Esophagus muscularis mucosa (tissue), 4 donors: Measurements from ENCODE around the gene TRAPPC14. TPM values are rescaled to one million over a fixed set of nuclear protein-coding genes. Genes with fewer than 3 reads are reported as not detected.
A peak's percentile ranks its signal among the peaks of the same experiment; 100 is the strongest.

Source experiments
- DNase-seq: peaks from one replicate; pipeline ENCODE4 v3.0.0-alpha.2; 2017; ENCODE audit errors: extremely low spot score
- H3K27ac ChIP-seq, 4 donors: fragments of 200-600 bp; sonication (generic); replicated peaks in 1 of 4; 1 replicate in 3 of 4; 2 replicates in 1 of 4; pipeline ENCODE4 v1.5.1; 2016 to 2019; ENCODE audit warnings: mild to moderate bottlenecking in 1 of 4
- H3K27me3 ChIP-seq, 4 donors: fragments of 200-600 bp; sonication (generic); one replicate each; pipeline versions ENCODE4 v1.5.1 to v1.6.0; 2016 to 2019
- H3K36me3 ChIP-seq, 4 donors: fragments of 200-600 bp; sonication (generic); one replicate each; pipeline ENCODE4 v1.5.1; 2016 to 2019
- H3K4me1 ChIP-seq, 4 donors: fragments of 200-600 bp; sonication (generic); one replicate each; pipeline ENCODE4 v1.5.1; 2016 to 2019
- H3K4me3 ChIP-seq, 4 donors: fragments of 200-600 bp; sonication (generic); 1 replicate in 2 of 4; 2 replicates in 2 of 4; pipeline ENCODE4 v1.5.1; 2016 to 2019; ENCODE audit warnings: mild to moderate bottlenecking in 4 of 4, moderate library complexity in 1 of 4
- H3K9me3 ChIP-seq, 4 donors: fragments of 200-600 bp; sonication (generic); 1 replicate in 3 of 4; 2 replicates in 1 of 4; pipeline ENCODE4 v1.5.1; 2016 to 2019
- CTCF ChIP-seq, 3 experiments: fragments of 200-600 bp in 2 of 3; fragments of 450-650 bp in 1 of 3; sonication (generic) in 2 of 3; IDR thresholded peaks; one replicate each; pipeline ENCODE4 v1.5.1; 2017 to 2019; ENCODE audit warnings: antibody characterized with exemption in 3 of 3, mild to moderate bottlenecking in 2 of 3, moderate library complexity in 1 of 3
- EP300 ChIP-seq: sonication (generic); formaldehyde crosslinking; IDR thresholded peaks from one replicate; pipeline ENCODE4 v1.6.1; 2017; ENCODE audit warnings: antibody characterized with exemption
- POLR2A ChIP-seq: fragments of 450-650 bp; IDR thresholded peaks from one replicate; pipeline ENCODE4 v1.6.1; 2017; ENCODE audit warnings: antibody characterized with exemption, moderate library complexity, mild to moderate bottlenecking, low read depth
- POLR2AphosphoS5 ChIP-seq, 2 donors: sonication (generic); formaldehyde crosslinking; IDR thresholded peaks; one replicate each; pipeline ENCODE4 v1.6.1; 2017; ENCODE audit warnings: antibody characterized with exemption in 2 of 2
- WGBS: methylation state at CpG from one replicate; pipeline ENCODE4 v1.1.5; 2018; 5-methylcytosine and 5-hydroxymethylcytosine counted together
- intact Hi-C: fragments of 100-400 bp; cut with DNase I; formaldehyde crosslinking; loops from one replicate; pipeline ENCODE4 v1.15.1; 2023
- total RNA-seq, 4 donors: library from RNA; depleted of rRNA; stranded (reverse); fragments of >200 nt; gene quantifications; one replicate each; pipeline versions ENCODE4 v1.1.0 to v1.2.1, GENCODE V29; 2016

TRAPPC14 gene
- total RNA-seq, 4 donors from 2014 or later, result 5.5 to 8.8 (median 6.8) TPM

- peaks cover 0 to 14% (median 3%) of the 10 kb centered on the region in 4 donors for H3K27me3 ChIP-seq
- intact Hi-C loops, result no loop called here
- H3K4me3 ChIP-seq, result peak overlapping the region; percentile 45 to 59 (median 51)
- TF ChIP-seq EP300, result no peak
- TF ChIP-seq POLR2AphosphoS5 (IDR thresholded peaks at IDR 0.05), result no peak
- no peak for TF ChIP-seq CTCF (IDR thresholded peaks at IDR 0.05)
- no peak for TF ChIP-seq POLR2A
- no peaks in the 10 kb centered on the region for H3K9me3 ChIP-seq
- no peak for DNase-seq
- 51% methylated on average over 14 of the region's 14 CpGs for WGBS
- H3K27ac ChIP-seq, result peak overlapping the region in 3 of 4 donors; percentile 29 to 59 (median 49)
- H3K36me3 ChIP-seq, result no peaks in the 10 kb centered on the region
- peaks cover 21 to 31% (median 24%) of the 10 kb centered on the region in 4 donors for H3K4me1 ChIP-seq
These were observed 17.8 kb upstream of the TRAPPC14 start for GRCh38 chr7:100176096-100177044.

GRCh38 chr7:100175296-100175935, 16.9 kb upstream of the TRAPPC14 start:
- TF ChIP-seq CTCF (IDR thresholded peaks at IDR 0.05) (no peak), POLR2A (no peak), POLR2AphosphoS5 (IDR thresholded peaks at IDR 0.05) (no peak), EP300 (no peak)

GRCh38 chr7:100174582-100174981, 16.1 kb upstream of the TRAPPC14 start:
- Histone ChIP-seq H3K9me3 (no peaks in the 10 kb centered on the region), H3K4me3 (no peak overlapping the region), H3K36me3 (no peaks in the 10 kb centered on the region), H3K4me1 (peaks cover 21 to 39% (median 30%) of the 10 kb centered on the region in 4 donors), H3K27ac (no peak overlapping the region), H3K27me3 (peaks cover 0 to 22% (median 7%) of the 10 kb centered on the region in 4 donors)
- DNase-seq, result no peak
- intact Hi-C loops, result no loop called here
- WGBS, result 87% methylated on average over 5 of the region's 5 CpGs
- TF ChIP-seq POLR2A, result no peak
- TF ChIP-seq CTCF (IDR thresholded peaks at IDR 0.05), result no peak
- no peak for TF ChIP-seq EP300
- no peak for TF ChIP-seq POLR2AphosphoS5 (IDR thresholded peaks at IDR 0.05)

More at GRCh38 chr7:100175296-100175935, 16.9 kb upstream of the TRAPPC14 start:
- H3K27ac ChIP-seq, result no peak overlapping the region
- H3K36me3 ChIP-seq, result no peaks in the 10 kb centered on the region
- H3K4me1 ChIP-seq, result peaks cover 21 to 39% (median 30%) of the 10 kb centered on the region in 4 donors
- peaks cover 0 to 22% (median 7%) of the 10 kb centered on the region in 4 donors for H3K27me3 ChIP-seq
- WGBS, result 94% methylated on average over 14 of the region's 14 CpGs
- H3K4me3 ChIP-seq, result no peak overlapping the region
- DNase-seq, result no peak
- H3K9me3 ChIP-seq, result no peaks in the 10 kb centered on the region
- intact Hi-C loops, result no loop called here

GRCh38 chr7:100173806-100174495, 15.4 kb upstream of the TRAPPC14 start:
- WGBS, result 93% methylated on average over 6 of the region's 11 CpGs
- no peak overlapping the region for H3K4me3 ChIP-seq
- no peak for TF ChIP-seq POLR2A
- H3K9me3 ChIP-seq, result no peaks in the 10 kb centered on the region
- DNase-seq, result no peak
- no peak overlapping the region for H3K27ac ChIP-seq
- peaks cover 21 to 41% (median 34%) of the 10 kb centered on the region in 4 donors for H3K4me1 ChIP-seq
- peaks cover 0 to 22% (median 7%) of the 10 kb centered on the region in 4 donors for H3K27me3 ChIP-seq
- intact Hi-C loops, result no loop called here
- no peaks in the 10 kb centered on the region for H3K36me3 ChIP-seq
